ENCODE data around the gene RFT1. TPM values are rescaled to one million over a fixed set of nuclear protein-coding genes. Genes with fewer than 3 reads are reported as not detected.

The RFT1 gene
- total and polyA plus RNA-seq, 2 of the 13 experiments (the other 11 are each of a cell fraction or from before 2014, with no cell fraction given) = 23.2 to 37.0 TPM

DNA sequence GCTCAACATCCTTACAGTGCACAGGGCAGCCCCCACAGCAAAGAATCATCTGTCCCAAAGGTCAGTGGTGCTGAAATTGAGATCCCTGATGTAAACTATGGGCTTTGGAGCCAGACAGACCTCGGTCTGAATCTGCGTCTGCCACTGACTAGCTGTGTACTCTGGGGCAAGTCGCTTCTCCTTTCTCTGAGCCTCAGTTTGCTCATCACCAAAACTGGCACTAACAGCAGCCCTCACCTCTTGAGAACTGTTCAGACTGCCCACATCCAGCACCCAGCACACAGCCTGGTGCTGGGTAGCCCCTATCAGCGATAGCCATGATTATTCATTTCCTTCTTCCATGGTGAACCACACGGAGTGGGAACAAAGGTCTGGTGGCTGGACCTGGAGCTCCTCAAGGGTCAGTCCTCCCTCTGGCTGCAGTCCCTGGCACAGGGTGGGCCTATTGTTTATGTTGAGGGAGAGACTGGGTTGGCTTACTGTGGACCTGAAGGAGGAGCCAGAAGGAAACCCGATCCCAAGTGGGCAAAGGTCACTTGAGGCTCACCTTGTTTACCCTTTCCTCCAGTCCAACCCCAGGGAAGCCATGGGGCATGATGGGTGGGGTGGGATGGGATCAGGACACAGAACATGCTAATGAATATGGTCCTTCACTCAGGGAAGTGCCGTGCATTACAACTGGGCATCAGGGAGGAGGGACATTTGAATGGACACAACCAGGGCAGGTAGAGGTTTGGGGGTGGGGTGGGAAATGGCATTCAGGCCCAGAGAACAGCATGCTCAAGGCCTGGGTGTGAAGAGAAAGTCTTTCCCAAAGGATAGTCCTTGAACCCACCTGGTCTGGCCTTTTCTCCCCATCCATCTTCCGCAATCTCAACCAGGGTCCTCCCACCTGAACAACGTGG, 29.2 kb upstream of the RFT1 start (continued):
- TF ChIP-seq NFKB2 (CRISPR knock-in tag; IDR thresholded peaks at IDR 0.05; ENCODE audit: borderline replicate concordance) = no peak
- 0 out of 2 replicates have a peak, but pooled peaks have one; percentile 13 for TF ChIP-seq HMG20A (CRISPR knock-in tag; IDR thresholded peaks at IDR 0.05; ENCODE audit: borderline replicate concordance)
- no peak for TF ChIP-seq CBFB (CRISPR knock-in tag; IDR thresholded peaks at IDR 0.05)
- TF ChIP-seq, protein P1, sequence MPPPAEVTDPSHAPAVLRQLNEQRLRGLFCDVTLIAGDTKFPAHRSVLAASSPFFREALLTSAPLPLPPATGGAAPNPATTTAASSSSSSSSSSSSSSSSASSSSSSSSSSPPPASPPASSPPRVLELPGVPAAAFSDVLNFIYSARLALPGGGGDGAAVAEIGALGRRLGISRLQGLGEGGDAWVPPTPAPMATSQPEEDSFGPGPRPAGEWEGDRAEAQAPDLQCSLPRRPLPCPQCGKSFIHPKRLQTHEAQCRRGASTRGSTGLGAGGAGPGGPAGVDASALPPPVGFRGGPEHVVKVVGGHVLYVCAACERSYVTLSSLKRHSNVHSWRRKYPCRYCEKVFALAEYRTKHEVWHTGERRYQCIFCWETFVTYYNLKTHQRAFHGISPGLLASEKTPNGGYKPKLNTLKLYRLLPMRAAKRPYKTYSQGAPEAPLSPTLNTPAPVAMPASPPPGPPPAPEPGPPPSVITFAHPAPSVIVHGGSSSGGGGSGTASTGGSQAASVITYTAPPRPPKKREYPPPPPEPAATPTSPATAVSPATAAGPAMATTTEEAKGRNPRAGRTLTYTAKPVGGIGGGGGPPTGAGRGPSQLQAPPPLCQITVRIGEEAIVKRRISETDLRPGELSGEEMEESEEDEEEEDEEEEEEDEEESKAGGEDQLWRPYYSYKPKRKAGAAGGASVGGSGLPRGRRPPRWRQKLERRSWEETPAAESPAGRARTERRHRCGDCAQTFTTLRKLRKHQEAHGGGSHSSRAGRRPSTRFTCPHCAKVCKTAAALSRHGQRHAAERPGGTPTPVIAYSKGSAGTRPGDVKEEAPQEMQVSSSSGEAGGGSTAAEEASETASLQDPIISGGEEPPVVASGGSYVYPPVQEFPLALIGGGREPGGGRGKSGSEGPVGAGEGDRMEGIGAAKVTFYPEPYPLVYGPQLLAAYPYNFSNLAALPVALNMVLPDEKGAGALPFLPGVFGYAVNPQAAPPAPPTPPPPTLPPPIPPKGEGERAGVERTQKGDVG (CRISPR knock-in tag; IDR thresholded peaks at IDR 0.05; ENCODE audit: borderline replicate concordance) = no peak
- TF ChIP-seq ZNF782 (CRISPR knock-in tag; IDR thresholded peaks at IDR 0.05; ENCODE audit: borderline replicate concordance) = 0 out of 2 replicates have a peak, but pooled peaks have one; percentile 56
- TF ChIP-seq KAT8 (CRISPR knock-in tag; IDR thresholded peaks at IDR 0.05) = peak; percentile 50; the same call in 1 of the 2 replicates
- no peak for TF ChIP-seq ZNF530 (CRISPR knock-in tag; IDR thresholded peaks at IDR 0.05; ENCODE audit: low read depth)
- TF ChIP-seq RBM22 (optimal IDR thresholded peaks at IDR 0.05; ENCODE audit: low read length) = no peak
- TF ChIP-seq ZNF451 (CRISPR knock-in tag; IDR thresholded peaks at IDR 0.05) = no peak
- no peak for TF ChIP-seq GTF3A (CRISPR knock-in tag; conservative IDR thresholded peaks at IDR 0.05)
- 0 out of 2 replicates have a peak, but pooled peaks have one; percentile 74 for TF ChIP-seq DNMT3B (CRISPR knock-in tag; conservative IDR thresholded peaks at IDR 0.05)
- TF ChIP-seq ZNF556 (CRISPR knock-in tag; IDR thresholded peaks at IDR 0.05; ENCODE audit: borderline replicate concordance) = no peak
- peak; percentile 33; the same call in 1 of the 2 replicates for TF ChIP-seq NCOA2 (CRISPR knock-in tag; IDR thresholded peaks at IDR 0.05)
- peak; percentile 36 for TF ChIP-seq SALL1 (CRISPR knock-in tag; IDR thresholded peaks at IDR 0.05)
- TF ChIP-seq MEF2D (CRISPR knock-in tag; IDR thresholded peaks at IDR 0.05) = 0 out of 2 replicates have a peak, but pooled peaks have one; percentile 11
- TF ChIP-seq NR2C2 (CRISPR knock-in tag; IDR thresholded peaks at IDR 0.05; ENCODE audit: borderline replicate concordance) = peak; percentile 4; the same call in 1 of the 2 replicates
- peak; percentile 29; the same call in 1 of the 2 replicates for TF ChIP-seq SMC3 (IDR thresholded peaks at IDR 0.05; ENCODE audit: low read length)
- TF ChIP-seq U2AF2 (IDR thresholded peaks at IDR 0.05; ENCODE audit: low read depth, low read length) = 0 out of 2 replicates have a peak, but pooled peaks have one; percentile 31
- TF ChIP-seq TEAD3 (CRISPR knock-in tag; optimal IDR thresholded peaks at IDR 0.05; ENCODE audit: borderline replicate concordance) = peak; percentile 13
- peak; percentile 62; the same call in 1 of the 2 replicates for TF ChIP-seq HDAC2 (CRISPR knock-in tag; IDR thresholded peaks at IDR 0.05)
- TF ChIP-seq ETV5 (CRISPR knock-in tag; IDR thresholded peaks at IDR 0.05; ENCODE audit: borderline replicate concordance) = 0 out of 2 replicates have a peak, but pooled peaks have one; percentile 7
- TF ChIP-seq HNF4G (IDR thresholded peaks at IDR 0.05; ENCODE audit: borderline replicate concordance, low read depth, low read length) = peak; percentile 95
- TF ChIP-seq HNF4G (CRISPR knock-in tag; IDR thresholded peaks at IDR 0.05; ENCODE audit: borderline replicate concordance, low read depth) = peak; percentile 94
- 0 out of 2 replicates have a peak, but pooled peaks have one; percentile 10 for TF ChIP-seq MYC (CRISPR knock-in tag; IDR thresholded peaks at IDR 0.05; ENCODE audit: borderline replicate concordance)
- 0 out of 2 replicates have a peak, but pooled peaks have one; percentile 2 for TF ChIP-seq WIZ (CRISPR knock-in tag; IDR thresholded peaks at IDR 0.05)
- no peak for TF ChIP-seq ZNF136 (CRISPR knock-in tag; IDR thresholded peaks at IDR 0.05; ENCODE audit: low read depth)
- no peak for TF ChIP-seq NAIF1 (CRISPR knock-in tag; IDR thresholded peaks at IDR 0.05; ENCODE audit: borderline replicate concordance)
- no peak for TF ChIP-seq ZNF253 (CRISPR knock-in tag; IDR thresholded peaks at IDR 0.05; ENCODE audit: borderline replicate concordance)
